ENCODE results near the gene LMCD1.
A peak's percentile ranks its signal among the peaks of the same experiment; 100 is the strongest.

LMCD1 gene

DNA sequence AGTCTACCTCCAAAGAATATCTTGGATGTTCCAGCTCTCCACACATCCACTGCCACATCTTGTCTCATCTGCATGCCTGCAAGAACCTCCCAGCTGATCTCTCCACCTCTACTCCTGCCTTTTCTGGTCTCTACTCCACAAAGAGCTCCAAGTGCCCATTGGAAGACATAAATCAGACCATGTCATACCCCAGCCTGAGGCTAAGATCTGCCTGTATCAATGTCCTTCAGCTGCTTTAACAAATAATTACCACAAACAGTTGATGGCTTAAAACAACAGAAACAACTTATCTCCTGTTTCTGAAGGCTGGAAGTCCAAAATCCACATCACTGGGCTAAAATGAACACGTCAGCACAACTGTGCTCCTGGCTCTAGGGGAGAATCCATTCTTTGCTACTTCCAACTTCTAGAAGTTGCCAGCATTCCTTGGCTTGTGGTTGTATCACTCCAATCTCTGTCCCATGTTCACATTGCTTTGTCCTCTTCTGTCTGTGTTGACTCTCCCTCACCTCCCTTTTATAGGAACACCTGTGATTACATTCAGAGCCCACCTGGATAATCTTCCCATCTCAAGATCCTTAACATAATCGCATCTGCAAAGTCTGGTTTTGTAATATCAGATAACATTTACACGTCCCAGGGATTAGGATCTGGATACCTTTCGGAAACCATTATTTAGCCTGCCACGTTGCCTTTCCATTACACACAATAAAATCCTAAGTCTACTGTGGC, 17.0 kb upstream of the LMCD1 start:
- no peak for DNase-seq (ENCODE audit: low read depth)

DNA sequence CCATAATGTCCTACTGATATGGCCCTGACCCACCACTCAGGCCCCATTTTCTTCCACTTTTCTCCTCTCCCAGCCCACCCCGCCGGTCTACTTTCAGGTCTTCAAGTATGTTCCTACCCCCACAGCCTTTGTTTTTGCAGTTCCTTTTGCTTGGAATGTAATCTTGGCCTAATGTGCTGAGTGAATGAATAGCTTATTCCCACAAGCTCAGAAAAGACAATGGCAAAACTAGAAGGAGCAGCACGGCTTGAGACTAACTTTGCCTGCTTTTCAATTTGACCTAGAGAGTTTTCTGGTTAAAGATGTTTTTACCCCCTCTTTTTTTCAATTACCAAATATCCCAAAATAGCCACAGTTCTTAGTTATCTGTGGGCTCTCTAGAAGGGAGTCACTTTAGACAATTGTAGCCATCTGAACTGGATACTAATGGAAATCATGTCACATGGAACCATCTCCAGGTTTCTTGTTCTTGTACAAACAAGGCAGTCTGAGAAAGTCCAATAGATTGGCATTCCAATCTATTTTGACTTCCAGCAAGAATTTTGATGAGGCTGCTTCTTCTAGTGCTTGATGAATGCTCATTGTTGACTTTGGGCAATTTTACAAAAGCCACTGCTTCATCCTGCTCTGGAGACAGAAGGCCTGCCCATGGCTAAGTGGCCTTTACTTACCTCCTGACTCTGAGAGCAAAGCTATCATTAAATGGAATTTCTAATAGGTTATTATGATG, 16.3 kb upstream of the LMCD1 start:
- no peak for DNase-seq (ENCODE audit: low read depth)

DNA sequence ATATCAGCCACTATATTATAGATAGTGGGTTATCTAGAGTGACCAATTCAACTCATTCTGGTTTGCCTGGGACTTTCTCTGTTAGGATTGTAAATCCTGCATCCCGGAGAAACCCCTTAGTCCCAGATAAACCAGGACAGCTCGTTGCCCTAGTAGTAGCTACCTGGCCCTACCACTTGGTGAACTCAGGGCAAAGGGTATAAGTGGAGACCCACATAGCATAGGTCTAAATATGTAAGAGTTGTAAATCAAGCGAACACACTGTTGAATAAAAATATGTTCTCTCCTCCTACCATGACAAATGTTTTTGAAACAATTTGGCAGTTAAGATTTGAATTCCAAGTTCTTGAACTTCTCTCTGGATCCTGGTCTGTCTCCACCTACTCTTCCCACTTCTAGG, 15.7 kb upstream of the LMCD1 start:
- no peak for DNase-seq (ENCODE audit: low read depth)

DNA sequence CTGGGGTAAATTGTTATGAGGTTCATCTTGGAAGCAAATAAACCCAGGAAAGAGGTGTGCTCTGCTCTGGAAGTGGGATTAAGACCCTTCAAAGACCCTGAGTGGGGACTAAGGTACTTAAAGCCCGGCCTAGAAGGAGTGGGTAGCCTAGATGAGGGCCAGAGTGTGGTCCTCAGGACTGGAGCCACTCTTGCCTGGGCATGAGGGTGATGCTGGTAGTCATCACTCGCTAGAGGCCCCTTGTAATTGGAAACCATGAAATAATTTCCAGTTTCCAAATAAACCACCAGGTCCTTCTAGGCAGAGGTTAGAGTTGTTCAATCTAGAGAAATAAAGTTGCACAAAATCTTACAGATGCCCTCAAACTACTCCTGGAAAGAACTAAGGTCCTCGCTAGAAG, 15.2 kb upstream of the LMCD1 start:
- no peak for DNase-seq (ENCODE audit: low read depth)

DNA sequence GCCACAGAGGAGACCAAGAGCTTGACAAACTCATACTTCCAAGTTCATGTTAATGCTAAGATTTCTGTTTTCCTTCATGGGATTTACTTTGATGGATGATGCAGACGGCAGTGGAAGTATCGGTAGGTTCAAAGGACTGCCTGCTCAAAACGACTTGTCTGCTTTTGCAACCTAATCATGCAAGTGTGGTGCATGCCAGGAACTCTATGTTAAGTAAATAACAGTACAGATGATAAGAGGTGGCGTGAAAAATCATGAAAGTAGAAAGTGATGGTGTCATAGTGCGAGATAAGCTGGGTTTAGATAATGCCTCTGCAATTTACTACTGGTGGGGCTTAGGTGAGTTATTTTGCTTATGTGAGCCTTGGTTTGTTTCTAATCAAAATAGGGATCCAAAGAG, 14.7 kb upstream of the LMCD1 start:
- DNase-seq (ENCODE audit: low read depth): no peak

- DNase-seq (ENCODE audit: low read depth): no peak
Observed at GRCh38 chr3:8488411-8488810, 13.2 kb upstream of the LMCD1 start.

- DNase-seq (ENCODE audit: low read depth): no peak
Observed at GRCh38 chr3:8488877-8489276, 12.7 kb upstream of the LMCD1 start.

DNA sequence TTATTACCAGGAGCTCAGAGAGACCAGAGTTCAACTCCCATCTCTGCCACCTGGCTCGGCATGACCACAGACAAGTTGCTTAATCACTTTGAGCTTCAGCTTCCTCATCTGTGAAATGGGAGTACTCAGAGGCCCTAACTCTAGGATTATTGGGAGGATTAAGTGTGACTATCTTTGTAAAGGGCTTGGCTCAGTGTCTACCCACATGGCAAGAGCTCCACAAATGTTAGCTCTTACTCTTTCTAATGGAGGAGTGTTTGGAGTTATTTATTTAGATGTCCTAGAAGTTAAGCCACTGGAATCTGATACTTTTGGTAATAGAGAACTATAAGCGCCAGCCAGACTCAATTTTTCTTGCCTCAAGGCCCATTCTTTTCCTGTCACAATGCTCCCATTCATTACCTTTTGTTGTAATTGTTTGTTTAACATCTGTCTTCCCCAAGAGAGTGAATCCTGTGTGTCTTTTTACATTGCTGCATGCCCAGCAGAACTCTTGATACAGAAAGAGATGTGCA, 12.3 kb upstream of the LMCD1 start:
- DNase-seq (ENCODE audit: low read depth): no peak

- DNase-seq (ENCODE audit: low read depth): peak; percentile 87
Observed at GRCh38 chr3:8490079-8490552, 11.5 kb upstream of the LMCD1 start.

DNA sequence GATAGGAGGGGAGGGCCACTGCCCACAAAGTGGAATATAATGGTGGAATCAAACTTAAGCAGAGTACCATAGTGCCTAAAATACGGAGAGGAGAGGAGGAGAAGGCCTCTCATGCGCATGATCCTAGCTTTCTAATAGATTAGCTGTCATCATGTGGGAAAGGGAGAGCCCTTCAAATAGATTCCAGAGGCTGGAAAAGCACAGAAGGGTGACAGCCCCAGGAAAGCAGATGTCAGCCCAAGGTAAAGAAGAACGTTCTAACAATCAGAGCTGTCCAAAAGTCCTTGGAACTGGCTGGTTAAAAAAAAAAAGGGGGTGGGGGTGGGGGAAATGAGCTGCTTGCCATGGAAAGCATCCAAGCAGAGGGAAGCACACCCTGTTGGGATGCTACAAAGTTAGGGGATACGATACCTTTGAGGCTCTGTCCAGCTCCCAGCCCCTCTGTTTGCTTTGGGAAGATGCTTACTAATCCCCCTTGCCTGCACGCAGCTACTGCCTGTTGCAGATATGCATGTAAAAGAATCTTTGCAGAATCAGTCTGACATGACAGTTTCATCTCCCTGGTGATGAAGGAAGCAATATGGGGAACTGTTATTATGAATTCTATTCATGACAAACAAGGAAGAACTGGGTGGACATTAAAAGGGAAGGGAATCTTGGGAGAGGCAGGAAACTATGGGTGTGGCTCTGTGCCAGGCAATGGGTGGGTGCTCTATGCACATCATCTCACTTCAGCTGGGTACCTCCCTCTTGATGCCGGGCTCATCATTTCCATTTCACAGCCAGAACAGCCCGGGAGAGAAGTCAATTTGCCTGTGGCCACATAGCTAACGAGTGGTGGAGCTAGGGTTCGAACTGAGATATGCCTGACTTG, 10.1 kb upstream of the LMCD1 start:
- DNase-seq (ENCODE audit: low read depth): no peak

DNA sequence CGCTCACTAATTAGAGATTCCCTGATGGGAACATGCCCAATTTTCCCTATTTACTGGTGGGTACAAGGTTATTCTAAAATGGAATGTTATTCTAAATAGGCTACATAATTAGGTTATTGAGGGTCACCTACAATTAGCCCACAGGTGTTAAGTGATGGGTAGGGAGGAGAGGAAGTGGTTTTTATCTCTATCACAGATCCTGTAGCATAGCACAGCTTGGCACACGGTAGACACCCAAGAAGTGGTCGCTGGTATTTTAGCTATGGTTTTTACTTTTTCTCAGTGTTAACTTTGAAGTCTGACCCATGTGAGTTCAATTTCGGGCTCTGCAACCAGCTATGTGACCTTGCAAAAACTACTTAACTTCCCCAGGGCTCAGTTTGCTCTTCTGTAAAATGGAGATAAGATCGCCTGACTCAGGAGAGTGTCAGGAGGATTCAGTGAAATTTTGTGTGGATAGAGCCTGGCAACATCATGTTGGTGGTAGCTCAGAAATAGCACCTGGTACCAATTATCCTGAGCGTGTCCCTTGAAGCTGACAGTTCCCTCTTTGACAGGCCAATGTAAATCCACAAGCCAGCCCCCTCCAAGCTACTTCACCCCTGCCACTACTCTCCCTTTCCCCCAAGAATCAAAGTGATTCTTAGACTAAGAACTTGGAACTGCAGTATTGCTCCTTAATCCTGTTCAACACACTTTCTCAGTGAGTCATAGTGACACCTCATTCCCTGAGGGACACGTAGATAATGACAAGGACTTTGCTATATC, 8.7 kb upstream of the LMCD1 start:
- DNase-seq (ENCODE audit: low read depth): peak; percentile 58

DNA sequence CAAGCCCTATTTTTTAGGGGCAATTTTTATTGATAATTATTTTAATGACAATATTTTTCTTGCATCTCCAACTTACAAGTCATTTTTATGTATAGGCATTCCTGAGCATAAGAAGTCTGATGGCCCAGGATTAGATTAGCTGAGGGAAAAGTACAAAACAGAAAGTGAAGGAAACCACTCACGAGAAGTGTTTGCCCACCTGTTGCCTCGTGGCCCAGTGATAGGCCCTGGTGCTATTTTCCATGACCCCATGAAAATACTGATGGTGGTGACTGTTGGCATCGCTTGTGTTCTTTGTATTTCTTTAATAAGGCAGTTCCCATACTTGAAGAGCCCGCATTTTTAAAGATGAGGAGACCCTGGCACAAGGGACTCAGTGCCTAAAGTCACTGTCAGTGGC, 7.9 kb upstream of the LMCD1 start:
- DNase-seq (ENCODE audit: low read depth): no peak

- DNase-seq (ENCODE audit: low read depth): no peak
Observed at GRCh38 chr3:8494327-8494726, 7.3 kb upstream of the LMCD1 start.

DNA sequence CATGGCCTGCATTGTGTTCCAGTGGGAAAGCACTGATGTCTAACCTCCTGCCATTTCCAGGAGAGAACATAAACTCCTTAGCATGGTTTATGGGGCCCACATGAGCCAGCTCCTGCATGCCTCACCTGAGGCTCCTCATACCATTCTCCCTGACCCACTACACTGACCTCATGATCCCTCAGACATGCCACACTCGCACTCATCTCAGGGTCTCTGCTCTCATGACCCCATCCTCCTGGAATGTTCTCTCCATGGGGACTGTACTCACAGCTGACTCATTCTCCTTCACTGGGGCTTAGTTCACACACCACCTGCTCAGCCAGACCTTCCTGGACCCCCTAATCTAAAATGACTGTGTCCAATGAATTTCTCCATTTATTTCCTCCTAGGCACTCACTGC, 4.0 kb upstream of the LMCD1 start:
- DNase-seq (ENCODE audit: low read depth): peak; percentile 80

DNA sequence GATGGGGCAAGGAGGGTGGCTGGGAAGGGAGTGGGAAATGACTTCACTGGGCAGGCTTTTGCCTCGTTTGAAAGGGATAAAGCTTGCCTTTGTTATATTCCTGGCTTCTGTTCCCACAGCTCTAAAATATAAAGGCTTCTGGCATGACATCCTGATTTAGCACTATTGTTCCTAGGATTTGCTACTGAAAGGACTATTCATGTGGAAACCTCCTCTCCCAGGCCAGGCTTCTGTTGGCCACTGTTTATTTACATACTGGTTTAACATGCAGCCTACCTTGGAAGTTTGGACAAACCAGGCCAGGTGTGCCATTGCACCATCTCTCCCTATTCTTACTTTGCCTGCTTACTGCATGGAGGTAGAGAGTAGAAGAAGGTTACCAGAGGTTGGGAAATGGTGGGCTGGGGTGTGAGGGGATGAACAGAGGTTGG, 2.4 kb upstream of the LMCD1 start:
- DNase-seq (ENCODE audit: low read depth): no peak

DNA sequence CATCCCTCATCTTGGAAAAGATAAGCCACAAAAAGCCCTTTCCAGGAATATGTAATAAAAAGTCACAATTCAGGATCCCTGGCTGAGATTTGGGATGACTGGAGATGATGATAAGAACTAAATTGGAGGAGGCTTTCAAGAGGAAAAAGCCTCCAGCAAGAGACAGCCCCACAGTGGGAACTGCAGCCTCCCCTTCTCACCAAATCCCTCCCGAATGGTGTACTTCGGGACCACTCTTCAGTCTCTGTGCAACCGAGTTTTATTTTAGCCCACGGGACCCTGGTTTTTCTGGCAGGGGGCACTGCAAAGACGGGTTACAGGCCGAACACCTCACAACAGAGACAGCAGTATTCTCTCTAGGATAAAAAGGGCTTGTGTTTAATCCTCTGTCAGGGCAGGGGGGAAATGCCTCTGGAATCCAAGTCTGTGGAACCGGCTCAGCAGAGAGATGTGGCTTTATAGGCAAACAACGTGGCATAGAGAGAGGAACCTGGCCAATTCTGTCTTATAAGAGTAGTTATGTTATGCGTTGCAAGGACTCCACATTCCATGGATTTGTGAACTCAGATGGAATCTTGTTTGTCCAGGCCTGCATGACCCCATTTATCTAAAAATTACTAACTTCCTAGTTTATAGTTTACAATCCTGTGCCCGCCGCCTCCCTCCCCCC, 1.2 kb upstream of the LMCD1 start:
- no peak for DNase-seq (ENCODE audit: low read depth)

DNA sequence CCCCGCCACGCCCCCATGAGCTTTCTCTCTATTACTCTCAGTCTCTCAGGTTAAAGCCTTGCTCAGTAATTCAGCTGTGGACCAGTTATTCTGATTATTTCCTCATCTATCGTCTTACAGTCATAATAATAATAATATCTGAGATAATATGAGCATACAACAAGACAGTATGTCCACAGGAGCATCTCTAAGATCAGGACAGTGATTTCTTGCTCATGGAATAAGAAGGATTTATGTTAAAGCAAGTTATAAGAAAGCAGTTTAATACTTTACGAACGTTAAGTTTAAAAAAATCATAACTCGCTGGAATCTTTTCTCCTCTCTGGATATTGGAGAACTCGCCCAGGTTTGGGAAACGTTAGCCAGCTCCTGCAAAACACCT, 643 bp upstream of the LMCD1 start:
- DNase-seq (ENCODE audit: low read depth): no peak

DNA sequence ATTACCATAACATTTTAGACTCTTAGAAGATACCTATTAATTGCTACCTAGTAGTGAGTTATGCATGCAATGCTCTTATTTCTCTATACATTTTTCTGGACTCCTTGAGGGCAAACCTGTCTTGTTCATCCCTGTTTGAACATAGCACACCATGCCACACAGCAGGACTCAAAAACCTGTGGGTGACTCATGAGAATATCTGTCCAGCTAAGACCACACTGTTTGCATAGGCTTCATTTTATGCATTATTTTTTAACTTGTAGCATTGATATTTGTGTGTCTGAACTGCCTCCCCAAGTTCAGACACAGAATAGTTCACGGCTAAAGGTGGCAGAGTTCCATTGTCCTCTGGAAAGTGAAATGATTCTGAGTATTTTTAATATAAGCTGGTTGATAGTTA, 1.8 kb downstream of the LMCD1 start:
- DNase-seq (ENCODE audit: low read depth): peak; percentile 33

DNA sequence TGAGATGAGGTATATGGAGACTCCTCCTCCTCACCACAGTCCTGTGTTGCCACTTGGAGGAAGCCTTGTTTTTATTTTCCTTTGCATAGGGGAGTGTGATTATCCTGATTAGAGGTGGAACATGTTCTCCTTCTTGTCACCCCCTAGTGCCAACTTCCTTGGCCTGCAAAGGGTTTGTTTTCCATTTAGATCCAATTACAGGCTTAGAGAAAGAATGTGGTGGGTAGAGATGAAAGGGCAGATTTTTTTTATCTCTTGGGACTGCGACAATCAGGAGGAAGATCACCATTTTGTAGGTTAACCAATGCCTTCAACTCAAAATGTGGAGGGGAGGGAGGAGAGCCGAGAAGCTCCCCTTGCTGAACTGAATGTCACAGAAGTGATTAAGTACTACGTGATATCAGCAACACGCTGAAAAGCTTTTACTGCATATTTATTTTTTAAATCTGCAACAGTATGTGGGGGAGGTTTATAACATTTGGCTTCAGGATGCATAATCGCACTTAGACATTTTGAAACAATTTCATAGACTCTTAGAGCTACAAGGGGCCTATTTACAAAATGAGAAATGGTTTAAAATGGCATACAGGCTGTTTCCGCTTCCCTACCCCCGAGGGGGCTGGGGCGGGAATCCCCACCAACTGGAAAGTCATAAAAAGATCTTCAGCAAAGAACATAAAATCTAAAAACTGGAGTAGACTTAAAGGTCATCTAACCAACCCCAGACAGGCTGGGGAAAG, 2.4 kb downstream of the LMCD1 start:
- no peak for DNase-seq (ENCODE audit: low read depth)

- DNase-seq (ENCODE audit: low read depth): no peak
Observed at GRCh38 chr3:8504611-8504973, 3.0 kb downstream of the LMCD1 start.

DNA sequence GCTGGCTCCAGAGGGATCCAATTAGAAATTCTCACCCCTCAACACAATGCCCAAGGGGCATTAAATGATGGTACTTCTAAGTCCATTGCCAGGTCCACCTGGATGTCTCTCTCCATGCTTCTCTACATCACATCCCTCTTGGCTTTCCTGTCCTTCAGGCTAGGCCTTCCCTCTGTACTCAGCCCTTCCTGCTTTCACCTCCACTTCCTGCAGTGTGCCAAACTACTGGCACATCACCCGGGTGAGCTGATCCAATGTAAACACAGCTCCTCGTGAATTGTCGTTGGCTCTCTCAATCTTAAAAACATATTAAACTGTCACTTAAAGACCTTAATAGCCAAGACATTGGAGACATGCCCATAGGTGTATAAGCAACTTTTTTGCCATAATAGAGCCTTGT, 4.0 kb downstream of the LMCD1 start:
- DNase-seq (ENCODE audit: low read depth): no peak
